AG04449 (cell line): Measurements from ENCODE around the gene BTLA.
"Not testable (repeated sequence)": the region's sequence is repeated elsewhere in the genome, so short reads cannot be mapped to it uniquely, and the experiment has no call there.

Experiments
- CTCF ChIA-PET: fragments of 350-600 bp; formaldehyde crosslinking; extraction: SDS; loops from one replicate; lab custom pipeline; 2021; ENCODE audit warnings: antibody characterized with exemption; lab: Yijun Ruan, JAX
- POLR2A ChIA-PET: fragments of 400-600, 350-600 bp; formaldehyde crosslinking; extraction: SDS; loops from one replicate; lab custom pipeline; 2020; ENCODE audit warnings: antibody characterized with exemption, inconsistent platforms; lab: Yijun Ruan, JAX
- DNase-seq: peaks from one replicate; pipeline ENCODE4 v3.0.0-alpha.2; 2010; ENCODE audit warnings: low read depth, low spot score
- H3K4me3 ChIP-seq: 2 replicates; pipeline ENCODE4 v1.5.1; 2011; ENCODE audit warnings: low read depth, mild to moderate bottlenecking, control low read depth, low read length
- TF ChIP-seq, protein P1 (sequence below): IDR thresholded peaks from one replicate; pipeline ENCODE4 v1.5.1; 2011; ENCODE audit warnings: mild to moderate bottlenecking, moderate library complexity, low read length, control low read depth, inconsistent platforms; ENCODE audit not compliant: insufficient read depth; ENCODE audit errors: missing control alignments

The BTLA gene, protein sequence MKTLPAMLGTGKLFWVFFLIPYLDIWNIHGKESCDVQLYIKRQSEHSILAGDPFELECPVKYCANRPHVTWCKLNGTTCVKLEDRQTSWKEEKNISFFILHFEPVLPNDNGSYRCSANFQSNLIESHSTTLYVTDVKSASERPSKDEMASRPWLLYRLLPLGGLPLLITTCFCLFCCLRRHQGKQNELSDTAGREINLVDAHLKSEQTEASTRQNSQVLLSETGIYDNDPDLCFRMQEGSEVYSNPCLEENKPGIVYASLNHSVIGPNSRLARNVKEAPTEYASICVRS

GRCh38 chr3:112498914-112499711 is at the start of gene BTLA:
Gene BTLA, minus strand, starts transcription at chr3:112499472. Its CDS starts 114 bp downstream, at chr3:112499358.
- CTCF ChIA-PET: interaction anchor here (1.0 kb wide), 1 partner anchor 206 kb away, joined by 3 read pairs; no protein-coding TSS in a partner anchor

DNA sequence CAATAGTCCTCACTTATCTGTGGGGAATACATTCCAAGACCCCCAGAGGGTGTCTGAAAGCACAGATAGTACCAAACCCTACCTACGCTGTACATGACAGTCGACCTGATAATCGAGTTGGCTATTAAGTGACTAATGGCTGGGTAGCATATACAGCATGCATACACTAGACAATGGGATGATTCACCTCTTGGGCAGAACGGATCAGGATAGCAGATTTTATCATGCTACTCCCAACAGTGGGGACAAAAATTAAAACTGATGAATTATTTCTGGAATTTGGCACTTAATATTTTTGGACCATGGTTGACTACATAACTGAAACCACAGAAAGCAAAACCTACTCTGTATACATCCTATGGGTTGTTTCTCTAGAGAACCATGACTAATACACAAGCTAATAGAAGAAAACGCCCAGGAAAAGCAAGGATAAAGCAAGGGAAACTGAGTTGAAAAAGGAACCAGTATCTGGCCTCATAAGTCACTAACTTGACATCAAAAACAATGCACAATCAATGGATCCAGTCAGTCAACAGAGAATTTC is 47.0 kb upstream of the BTLA start:
- ChIA-PET POLR2A (no interaction called here), CTCF (no interaction called here)
- DNase-seq: no peak
- TF ChIP-seq, protein P1, sequence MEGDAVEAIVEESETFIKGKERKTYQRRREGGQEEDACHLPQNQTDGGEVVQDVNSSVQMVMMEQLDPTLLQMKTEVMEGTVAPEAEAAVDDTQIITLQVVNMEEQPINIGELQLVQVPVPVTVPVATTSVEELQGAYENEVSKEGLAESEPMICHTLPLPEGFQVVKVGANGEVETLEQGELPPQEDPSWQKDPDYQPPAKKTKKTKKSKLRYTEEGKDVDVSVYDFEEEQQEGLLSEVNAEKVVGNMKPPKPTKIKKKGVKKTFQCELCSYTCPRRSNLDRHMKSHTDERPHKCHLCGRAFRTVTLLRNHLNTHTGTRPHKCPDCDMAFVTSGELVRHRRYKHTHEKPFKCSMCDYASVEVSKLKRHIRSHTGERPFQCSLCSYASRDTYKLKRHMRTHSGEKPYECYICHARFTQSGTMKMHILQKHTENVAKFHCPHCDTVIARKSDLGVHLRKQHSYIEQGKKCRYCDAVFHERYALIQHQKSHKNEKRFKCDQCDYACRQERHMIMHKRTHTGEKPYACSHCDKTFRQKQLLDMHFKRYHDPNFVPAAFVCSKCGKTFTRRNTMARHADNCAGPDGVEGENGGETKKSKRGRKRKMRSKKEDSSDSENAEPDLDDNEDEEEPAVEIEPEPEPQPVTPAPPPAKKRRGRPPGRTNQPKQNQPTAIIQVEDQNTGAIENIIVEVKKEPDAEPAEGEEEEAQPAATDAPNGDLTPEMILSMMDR: no peak
- H3K4me3 ChIP-seq: no peak overlapping the region

More at GRCh38 chr3:112498914-112499711, at the start of gene BTLA:
- DNase-seq: no peak
- POLR2A ChIA-PET: no interaction called here
- TF ChIP-seq, protein P1: no peak
- H3K4me3 ChIP-seq: no peak within 1 kb of the TSS

GRCh38 chr3:112539825-112540650 is 40.8 kb upstream of the BTLA start:
- no peak overlapping the region for H3K4me3 ChIP-seq
- ChIA-PET CTCF (interaction anchor here (1.4 to 2.0 kb wide), 3 partner anchors 9 to 11 kb away, joined by 3 to 4 read pairs (median 4); no protein-coding TSS in a partner anchor), POLR2A (no interaction called here)
- TF ChIP-seq, protein P1: no peak
- DNase-seq: no peak

GRCh38 chr3:112531358-112531781 is 32.1 kb upstream of the BTLA start:
- ChIA-PET CTCF (interaction anchor here (0.6 to 1.6 kb wide), 29 partner anchors 9 to 1583 kb away, joined by 3 to 24 read pairs (median 4); partner anchors contain the start of gene SLC9C1), POLR2A (no interaction called here)
- no peak overlapping the region for H3K4me3 ChIP-seq
- TF ChIP-seq, protein P1: no peak
- DNase-seq: no peak

DNA sequence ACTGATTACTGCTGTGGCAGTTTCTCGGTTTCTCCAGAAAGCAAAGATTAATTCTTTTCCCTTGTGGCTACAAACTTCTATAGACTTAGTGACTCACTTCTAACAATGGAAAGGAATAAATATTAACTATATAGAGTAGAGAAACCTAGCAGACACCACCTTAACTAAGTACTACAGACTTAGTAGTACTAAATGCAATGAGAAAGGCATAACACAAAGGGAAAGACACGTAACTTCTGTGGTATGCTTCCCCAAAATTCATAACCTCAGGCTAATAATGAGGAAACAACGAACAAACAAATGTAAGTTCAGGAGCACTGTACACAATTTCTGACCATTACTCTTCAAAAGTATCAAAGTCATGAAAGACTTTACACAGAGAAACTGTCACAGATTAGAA is 31.3 kb upstream of the BTLA start:
- CTCF ChIA-PET: interaction anchor here (0.6 to 1.6 kb wide), 28 partner anchors 9 to 1582 kb away, joined by 3 to 24 read pairs (median 4); partner anchors contain the start of gene SLC9C1
- no peak overlapping the region for H3K4me3 ChIP-seq
- POLR2A ChIA-PET: no interaction called here
- DNase-seq: no peak
- TF ChIP-seq, protein P1: no peak

DNA sequence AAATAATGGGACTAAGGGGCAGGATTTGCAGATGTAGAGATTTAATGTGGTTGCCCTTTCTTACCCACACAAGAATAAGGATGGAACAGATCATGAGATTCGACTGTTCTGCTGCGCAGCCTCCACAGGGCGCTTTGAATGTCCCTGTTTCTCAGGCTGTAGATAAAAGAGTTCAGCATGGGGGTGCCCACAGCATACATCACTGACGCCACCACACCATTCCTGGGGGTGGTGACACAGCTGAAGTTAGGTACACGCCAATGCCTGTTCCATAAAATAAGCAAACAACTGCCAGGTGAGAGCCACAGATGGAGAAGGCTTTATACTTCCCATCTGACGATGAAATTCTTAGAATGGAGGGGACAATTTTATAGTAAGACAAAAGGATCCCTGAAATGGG is 24.9 kb upstream of the BTLA start:
- DNase-seq, H3K4me3 ChIP-seq, POLR2A ChIA-PET: not testable (repeated sequence)
- CTCF ChIA-PET: interaction anchor here (2.2 kb wide), 1 partner anchor 231 kb away, joined by 8 read pairs; the partner anchor contains the start of gene SLC9C1
